Subcutaneous adipose tissue (tissue), 4 donors: ENCODE data around the gene LRRC4C. TPM values are rescaled to one million over a fixed set of nuclear protein-coding genes. Genes with fewer than 3 reads are reported as not detected.

Experiments
- total RNA-seq, 4 donors: library from RNA; depleted of rRNA; stranded (reverse); fragments of >200 nt; gene quantifications; one replicate each; pipeline ENCODE4 v1.1.0, GENCODE V29; 2016
- TF ChIP-seq, protein P1 (sequence below): fragments of 450-650 bp; IDR thresholded peaks from one replicate; pipeline ENCODE4 v1.5.1; 2016; ENCODE audit warnings: low read depth, mild to moderate bottlenecking, control low read depth, antibody characterized with exemption, moderate library complexity

LRRC4C gene
- total RNA-seq, 4 donors from 2014 or later: 0.16 to 1.3 (median 1.0) TPM; not detected in 1

DNA sequence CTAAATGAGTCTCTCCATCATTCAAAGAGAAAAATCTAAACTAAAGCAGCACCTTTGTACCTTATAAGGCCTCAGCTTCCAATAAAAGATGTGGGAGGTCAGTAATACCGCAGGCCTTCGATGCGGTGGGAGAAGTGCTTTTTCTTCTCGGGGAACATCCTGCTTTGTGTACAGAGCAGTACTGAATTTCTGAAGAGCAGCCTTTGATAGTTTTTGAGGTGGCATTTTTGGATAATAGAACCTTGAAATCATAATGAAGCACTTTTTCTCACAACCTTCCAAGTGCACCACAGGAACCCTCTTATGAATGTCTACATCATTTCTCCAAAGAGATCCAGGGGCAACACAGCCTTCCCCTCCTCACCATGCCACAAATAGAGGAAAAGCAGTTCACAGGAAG is 39.6 kb downstream of the LRRC4C start:
- TF ChIP-seq, protein P1, sequence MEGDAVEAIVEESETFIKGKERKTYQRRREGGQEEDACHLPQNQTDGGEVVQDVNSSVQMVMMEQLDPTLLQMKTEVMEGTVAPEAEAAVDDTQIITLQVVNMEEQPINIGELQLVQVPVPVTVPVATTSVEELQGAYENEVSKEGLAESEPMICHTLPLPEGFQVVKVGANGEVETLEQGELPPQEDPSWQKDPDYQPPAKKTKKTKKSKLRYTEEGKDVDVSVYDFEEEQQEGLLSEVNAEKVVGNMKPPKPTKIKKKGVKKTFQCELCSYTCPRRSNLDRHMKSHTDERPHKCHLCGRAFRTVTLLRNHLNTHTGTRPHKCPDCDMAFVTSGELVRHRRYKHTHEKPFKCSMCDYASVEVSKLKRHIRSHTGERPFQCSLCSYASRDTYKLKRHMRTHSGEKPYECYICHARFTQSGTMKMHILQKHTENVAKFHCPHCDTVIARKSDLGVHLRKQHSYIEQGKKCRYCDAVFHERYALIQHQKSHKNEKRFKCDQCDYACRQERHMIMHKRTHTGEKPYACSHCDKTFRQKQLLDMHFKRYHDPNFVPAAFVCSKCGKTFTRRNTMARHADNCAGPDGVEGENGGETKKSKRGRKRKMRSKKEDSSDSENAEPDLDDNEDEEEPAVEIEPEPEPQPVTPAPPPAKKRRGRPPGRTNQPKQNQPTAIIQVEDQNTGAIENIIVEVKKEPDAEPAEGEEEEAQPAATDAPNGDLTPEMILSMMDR: no peak

DNA sequence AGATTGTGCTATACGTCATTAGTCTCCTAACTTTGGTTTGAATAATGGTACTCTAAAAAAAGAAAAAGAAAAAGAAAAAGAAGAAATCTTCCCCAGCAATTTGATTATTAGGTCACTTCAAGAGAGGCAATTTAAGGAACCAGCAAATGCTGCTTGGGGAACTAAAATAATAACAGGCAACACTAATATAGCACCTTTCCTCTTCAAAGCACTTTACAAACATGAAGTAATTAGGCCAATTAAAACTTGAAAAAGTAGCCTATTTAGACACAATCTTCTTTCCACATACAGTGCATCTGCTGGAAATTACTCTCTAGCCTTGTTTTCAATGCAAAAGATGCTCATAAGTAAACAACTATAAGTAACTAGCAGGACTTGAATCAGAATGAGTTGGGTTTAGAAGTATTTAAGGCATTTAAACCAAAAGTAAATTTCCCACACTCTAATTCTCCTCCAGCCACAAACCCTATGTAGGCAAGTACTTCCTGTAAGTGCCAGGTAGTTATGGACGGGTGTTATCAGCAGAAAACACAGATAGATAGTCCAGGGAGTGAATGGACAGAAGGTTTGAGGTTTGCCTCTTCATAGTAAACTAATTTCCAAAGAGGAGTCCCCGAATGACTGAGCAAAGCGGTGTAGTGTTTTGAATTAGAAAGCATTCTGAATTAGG is 44.5 kb downstream of the LRRC4C start:
- TF ChIP-seq, protein P1: no peak

DNA sequence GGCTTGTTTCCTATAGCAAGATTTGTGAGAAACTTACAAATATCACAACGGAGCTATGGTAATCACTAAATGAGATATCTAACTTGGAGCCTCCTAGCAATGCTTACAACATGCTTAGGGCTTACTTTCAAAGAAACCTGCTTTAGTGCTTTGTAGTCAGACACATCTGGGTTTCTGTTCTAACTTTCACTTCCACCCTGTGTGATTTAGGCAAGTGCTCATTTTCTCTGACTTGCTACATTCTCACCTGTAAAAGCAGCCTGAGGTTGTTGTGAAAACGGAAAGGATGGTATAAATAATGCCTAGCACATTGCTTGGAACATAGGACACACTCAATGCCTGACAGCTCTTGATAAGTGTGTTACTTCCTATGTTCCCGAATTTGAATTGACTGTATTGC is 45.6 kb downstream of the LRRC4C start:
- TF ChIP-seq, protein P1: no peak

DNA sequence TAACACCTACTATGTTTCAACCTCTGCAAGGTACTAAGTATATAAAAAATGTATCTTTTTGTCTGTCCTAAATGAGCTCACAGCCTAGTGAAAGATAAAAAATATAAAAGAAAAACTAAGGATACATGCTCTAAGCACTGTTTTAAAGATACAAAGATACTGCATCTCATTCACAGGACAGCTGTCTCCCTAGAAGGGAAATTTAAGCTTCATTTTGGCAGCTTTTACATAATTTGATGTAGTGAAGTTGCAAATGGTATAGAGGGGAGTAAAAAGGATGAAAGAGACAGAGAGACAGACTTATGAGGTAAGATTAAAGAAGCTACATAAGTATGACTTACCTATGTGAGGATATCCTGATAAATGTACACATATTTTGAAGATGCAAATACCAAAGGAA is 53.6 kb downstream of the LRRC4C start:
- TF ChIP-seq, protein P1: no peak

DNA sequence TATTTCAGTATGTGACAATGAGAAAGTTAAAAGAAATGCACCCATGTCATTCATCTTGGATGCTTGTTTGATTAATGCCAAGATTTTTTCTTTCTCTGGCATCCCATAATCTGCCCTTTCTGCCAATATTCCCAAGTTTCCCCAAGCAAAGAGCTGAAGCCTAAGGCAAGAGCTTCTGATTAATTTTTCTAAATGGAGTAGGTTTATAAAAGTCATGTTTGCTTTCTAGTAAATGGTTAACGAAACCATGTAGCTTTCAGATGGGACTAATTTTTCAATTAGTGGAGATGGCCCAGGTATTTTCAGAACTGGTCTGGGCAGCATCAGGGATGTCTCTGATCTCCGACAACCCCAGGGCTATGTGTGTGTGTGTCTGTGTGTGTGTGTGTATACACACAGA is 55.3 kb downstream of the LRRC4C start:
- TF ChIP-seq, protein P1: no peak

DNA sequence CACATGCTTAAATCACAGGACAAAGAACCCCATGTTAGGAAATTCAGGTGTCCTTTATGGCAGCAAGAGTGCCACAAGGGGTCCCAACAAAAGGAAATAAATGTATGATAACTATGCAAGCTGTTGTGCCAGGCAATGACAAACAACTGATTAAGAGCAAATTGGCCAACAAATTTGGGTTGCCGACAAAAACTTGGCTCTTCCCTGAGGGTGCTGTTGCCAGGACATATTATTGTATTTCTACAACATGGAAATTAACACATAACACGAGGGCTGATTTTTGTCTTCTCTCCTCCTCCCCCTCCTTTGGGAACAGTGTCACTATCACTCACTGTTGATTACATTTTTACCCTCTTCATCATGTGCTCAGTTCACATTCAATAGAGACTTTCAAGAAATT is 56.0 kb downstream of the LRRC4C start:
- TF ChIP-seq, protein P1: no peak

DNA sequence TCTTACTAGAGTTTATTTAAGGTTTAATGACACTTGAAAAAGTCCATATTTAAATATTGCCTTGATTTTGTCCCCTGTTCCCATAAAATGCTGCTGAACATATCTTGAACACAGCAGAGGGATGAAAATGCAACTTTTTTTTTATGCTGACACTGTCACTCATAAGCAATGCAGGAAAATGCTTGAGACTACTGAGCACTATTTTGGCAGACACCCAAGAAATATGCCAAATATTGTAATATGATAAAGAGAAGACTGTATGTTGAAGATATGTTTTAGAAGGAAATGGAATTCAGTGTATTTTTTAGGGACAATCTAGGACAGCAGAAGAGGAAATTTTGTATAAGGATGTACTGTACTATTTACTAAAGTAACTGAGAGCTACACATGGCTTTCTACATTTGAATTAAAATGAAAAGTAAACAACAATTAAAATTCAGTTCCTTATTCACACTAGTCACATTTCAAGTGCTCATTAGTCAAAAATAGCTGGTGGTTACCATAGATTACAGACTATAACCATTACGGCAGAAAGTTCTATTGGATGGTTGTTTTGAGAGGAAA is 58.6 kb downstream of the LRRC4C start:
- TF ChIP-seq, protein P1: no peak
